ENCODE data around the gene FTO. TPM values are rescaled to one million over a fixed set of nuclear protein-coding genes. Genes with fewer than 3 reads are reported as not detected.

Gene FTO
- total and polyA plus RNA-seq, 2 of the 8 experiments (the other 6 are each of a cell fraction or from before 2014, with no cell fraction given) = 34.5 to 59.8 TPM

DNA sequence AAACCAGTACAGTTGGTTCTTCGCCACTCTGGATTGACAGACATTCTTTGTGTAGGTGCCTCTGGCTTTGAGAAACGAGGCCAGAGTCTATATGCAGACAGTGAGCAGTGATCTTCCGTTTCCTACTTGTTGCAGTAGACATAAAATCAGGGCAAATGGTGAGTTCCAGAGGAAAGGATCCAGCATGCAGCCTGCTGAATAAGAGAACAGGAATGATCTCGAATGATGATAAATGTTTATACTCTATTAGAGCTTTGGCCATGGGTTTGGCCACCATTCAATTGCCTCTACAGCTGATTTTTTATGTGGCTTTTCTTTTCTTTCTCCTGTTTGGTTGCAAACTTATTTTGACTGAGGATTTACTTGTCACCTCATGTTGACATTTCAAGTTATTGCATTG is 295.9 kb downstream of the FTO start:
- H3K4ac ChIP-seq (replicated peaks; ENCODE audit: insufficient read length, low read depth, low read length) = no peak overlapping the region
- no peak overlapping the region for H3K9ac ChIP-seq (replicated peaks in 1 of 4; ENCODE audit: extremely low read depth in 1 of 4, low read depth in 3 of 4, low read length in 3 of 4)
- no peaks in the 10 kb centered on the region for H3K9me3 ChIP-seq (ENCODE audit: insufficient read depth in 2 of 2, low read depth in 1 of 2, low read length in 1 of 2)
- H3K79me2 ChIP-seq (ENCODE audit: control insufficient read depth in 1 of 2, insufficient read depth in 2 of 2, low read length in 2 of 2) = no peaks in the 10 kb centered on the region
- H3K14ac ChIP-seq (ENCODE audit: insufficient read length) = no peak overlapping the region
- no peak overlapping the region for H4K5ac ChIP-seq (ENCODE audit: insufficient read length, low read depth, low read length)
- no peaks in the 10 kb centered on the region for H3K4me1 ChIP-seq (replicated peaks in 1 of 4; ENCODE audit: control insufficient read depth in 3 of 4, insufficient read depth in 4 of 4, low read length in 3 of 4)
- ChIA-PET CTCF (ENCODE audit: partially characterized antibody) (no interaction called here), POLR2A (ENCODE audit: partially characterized antibody) (no interaction called here)
- H3K27ac ChIP-seq (ENCODE audit: low read depth, low read length) = no peak overlapping the region
- no peak overlapping the region for H3K4me3 ChIP-seq (ENCODE audit: extremely low read depth in 1 of 4, insufficient read depth in 2 of 4, low read depth in 3 of 4, low read length in 4 of 4)
- H2BK5ac ChIP-seq (ENCODE audit: low read depth, low read length) = no peak overlapping the region
- H2BK20ac ChIP-seq (ENCODE audit: low read length) = no peak overlapping the region
- H2BK12ac ChIP-seq (ENCODE audit: low read depth, low read length) = no peak overlapping the region
- H3K23me2 ChIP-seq (ENCODE audit: low read depth, low read length) = no peaks in the 10 kb centered on the region
- H3K23ac ChIP-seq (ENCODE audit: insufficient read length) = no peak overlapping the region
- FAIRE-seq (no peak), DNase-seq (ENCODE audit: low read depth in 1 of 2, low spot score in 2 of 2) (no peak)
- no peak overlapping the region for H4K91ac ChIP-seq (replicated peaks; ENCODE audit: insufficient read length, low read length)
- H3K36me3 ChIP-seq (ENCODE audit: control insufficient read depth in 2 of 4, insufficient read depth in 4 of 4, low read length in 3 of 4) = no peaks in the 10 kb centered on the region
- no peak overlapping the region for H2AFZ ChIP-seq (ENCODE audit: low read length)
- H3K18ac ChIP-seq (ENCODE audit: extremely low read depth, low read length) = no peak overlapping the region
- H2AK5ac ChIP-seq (ENCODE audit: low read depth, low read length) = no peak overlapping the region
- 90% methylated on average over 4 of the region's 4 CpGs; no CpG with 5 or more reads in 1 of the 2 experiments for WGBS, 2 experiments (ENCODE audit: extremely low coverage in 1 of 2, insufficient coverage in 1 of 2, insufficient read length in 1 of 2, insufficient replicate concordance in 2 of 2, low coverage in 1 of 2, low lambda C conversion rate in 2 of 2, missing lambda C conversion rate in 1 of 2)
- no peak overlapping the region for H4K8ac ChIP-seq (ENCODE audit: extremely low read depth, insufficient read depth, low read length)
- no peak overlapping the region for H3K56ac ChIP-seq (replicated peaks; ENCODE audit: insufficient read length, low read depth, low read length)
- H3K27me3 ChIP-seq (replicated peaks in 1 of 4; ENCODE audit: control insufficient read depth in 3 of 4, extremely low read depth in 1 of 4, insufficient read depth in 3 of 4, low read length in 3 of 4) = no peaks in the 10 kb centered on the region
- H2BK120ac ChIP-seq (replicated peaks; ENCODE audit: low read depth, low read length) = no peak overlapping the region
- no peaks in the 10 kb centered on the region for H3K79me1 ChIP-seq (ENCODE audit: low read depth, low read length)
- no peaks in the 10 kb centered on the region for H4K20me1 ChIP-seq (replicated peaks in 1 of 2; ENCODE audit: control insufficient read depth in 1 of 2, insufficient read depth in 2 of 2, low read length in 2 of 2)
- H2BK15ac ChIP-seq (ENCODE audit: low read length) = no peak overlapping the region
- no peak overlapping the region for H3K4me2 ChIP-seq (ENCODE audit: insufficient read depth in 1 of 2, low read depth in 2 of 2, low read length in 2 of 2)
- no peak for TF ChIP-seq RXRA (IDR thresholded peaks at IDR 0.05; ENCODE audit: insufficient read depth, low read depth, low read length)
- no peak for TF ChIP-seq SP2 (IDR thresholded peaks at IDR 0.05; ENCODE audit: low read length)
- TF ChIP-seq SP4 (IDR thresholded peaks at IDR 0.05; ENCODE audit: low read length) = no peak
- no peak for TF ChIP-seq SP1 (IDR thresholded peaks at IDR 0.05; ENCODE audit: low read depth, low read length)
- TF ChIP-seq NANOG (IDR thresholded peaks at IDR 0.05; ENCODE audit: insufficient read depth, low read depth, low read length, poor library complexity, severe bottlenecking) = no peak
- no peak for TF ChIP-seq POU5F1 (IDR thresholded peaks at IDR 0.05; ENCODE audit: low read depth, low read length)
- no peak for TF ChIP-seq SIN3A (conservative IDR thresholded peaks at IDR 0.05 in 1 of 2, IDR thresholded peaks at IDR 0.05 in 1 of 2; ENCODE audit: low read depth in 1 of 2, low read length in 2 of 2)
- no peak for TF ChIP-seq EP300 (IDR thresholded peaks at IDR 0.05; ENCODE audit: borderline replicate concordance in 1 of 2, low read depth in 2 of 2, low read length in 2 of 2)
- no peak for TF ChIP-seq RNF2 (IDR thresholded peaks at IDR 0.05; ENCODE audit: borderline replicate concordance, low read depth, low read length, missing control alignments, poor library complexity, severe bottlenecking)
- TF ChIP-seq TAF1 (IDR thresholded peaks at IDR 0.05; ENCODE audit: low read depth, low read length) = no peak
- TF ChIP-seq CHD1 (IDR thresholded peaks at IDR 0.05; ENCODE audit: low read depth, low read length) = no peak
- TF ChIP-seq CBX5 (IDR thresholded peaks at IDR 0.05; ENCODE audit: low read depth, low read length) = no peak
- TF ChIP-seq EZH2 (IDR thresholded peaks at IDR 0.05; ENCODE audit: low read depth, low read length, severe bottlenecking) = no peak
- no peak for TF ChIP-seq SUZ12 (IDR thresholded peaks at IDR 0.05; ENCODE audit: low read length)
- TF ChIP-seq KDM5A (IDR thresholded peaks at IDR 0.05; ENCODE audit: low read length) = no peak

Data from H1 (cell line).